Astrocyte of the cerebellum (primary cell): Measurements from ENCODE around the gene KCNF1.

Source experiments
- DNase-seq: peaks from one replicate; pipeline ENCODE4 v3.0.0-alpha.2; 2011; ENCODE audit warnings: low read depth
- H3K4me3 ChIP-seq: 2 replicates; pipeline ENCODE4 v1.5.1; 2011; ENCODE audit warnings: mild to moderate bottlenecking, low read depth, low read length, moderate library complexity
- in situ Hi-C: cut with HindIII; loops from 2 replicates; pipeline ENCODE4 v1.10.0; 2017; ENCODE audit warnings: low sequenced_read_pairs
- TF ChIP-seq, protein P1 (sequence below): IDR thresholded peaks from 2 replicates; pipeline ENCODE4 v1.5.1; 2012; ENCODE audit warnings: low read length, low read depth, moderate library complexity, mild to moderate bottlenecking; ENCODE audit errors: missing control alignments

The KCNF1 gene

DNA sequence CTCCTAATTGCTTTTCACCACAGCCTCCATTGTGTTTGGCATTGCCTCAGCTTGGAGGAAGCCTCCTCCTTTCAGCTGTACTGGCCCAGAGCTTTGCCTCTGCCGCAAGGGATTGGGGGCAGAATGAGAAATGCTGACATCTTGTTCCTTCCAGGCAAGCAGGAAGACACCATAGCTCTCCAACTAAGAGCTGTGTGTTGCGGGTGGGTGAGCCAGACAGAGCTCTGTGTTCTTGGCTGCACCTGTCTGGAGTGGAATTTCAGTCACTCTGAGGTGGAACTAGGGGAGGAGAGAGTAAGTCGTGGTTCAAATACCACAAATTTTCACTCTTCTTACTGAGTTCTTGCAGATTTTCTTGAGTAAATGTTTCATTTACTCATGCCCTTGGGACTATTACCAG, 36.6 kb upstream of the KCNF1 start:
- TF ChIP-seq, protein P1, sequence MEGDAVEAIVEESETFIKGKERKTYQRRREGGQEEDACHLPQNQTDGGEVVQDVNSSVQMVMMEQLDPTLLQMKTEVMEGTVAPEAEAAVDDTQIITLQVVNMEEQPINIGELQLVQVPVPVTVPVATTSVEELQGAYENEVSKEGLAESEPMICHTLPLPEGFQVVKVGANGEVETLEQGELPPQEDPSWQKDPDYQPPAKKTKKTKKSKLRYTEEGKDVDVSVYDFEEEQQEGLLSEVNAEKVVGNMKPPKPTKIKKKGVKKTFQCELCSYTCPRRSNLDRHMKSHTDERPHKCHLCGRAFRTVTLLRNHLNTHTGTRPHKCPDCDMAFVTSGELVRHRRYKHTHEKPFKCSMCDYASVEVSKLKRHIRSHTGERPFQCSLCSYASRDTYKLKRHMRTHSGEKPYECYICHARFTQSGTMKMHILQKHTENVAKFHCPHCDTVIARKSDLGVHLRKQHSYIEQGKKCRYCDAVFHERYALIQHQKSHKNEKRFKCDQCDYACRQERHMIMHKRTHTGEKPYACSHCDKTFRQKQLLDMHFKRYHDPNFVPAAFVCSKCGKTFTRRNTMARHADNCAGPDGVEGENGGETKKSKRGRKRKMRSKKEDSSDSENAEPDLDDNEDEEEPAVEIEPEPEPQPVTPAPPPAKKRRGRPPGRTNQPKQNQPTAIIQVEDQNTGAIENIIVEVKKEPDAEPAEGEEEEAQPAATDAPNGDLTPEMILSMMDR: no peak
- in situ Hi-C loops: no loop called here
- DNase-seq: no peak
- no peak overlapping the region for H3K4me3 ChIP-seq

GRCh38 chr2:10876394-10876793, 35.3 kb upstream of the KCNF1 start:
- no peak for DNase-seq
- TF ChIP-seq, protein P1: no peak
- no peak overlapping the region for H3K4me3 ChIP-seq
- in situ Hi-C loops: no loop called here

DNA sequence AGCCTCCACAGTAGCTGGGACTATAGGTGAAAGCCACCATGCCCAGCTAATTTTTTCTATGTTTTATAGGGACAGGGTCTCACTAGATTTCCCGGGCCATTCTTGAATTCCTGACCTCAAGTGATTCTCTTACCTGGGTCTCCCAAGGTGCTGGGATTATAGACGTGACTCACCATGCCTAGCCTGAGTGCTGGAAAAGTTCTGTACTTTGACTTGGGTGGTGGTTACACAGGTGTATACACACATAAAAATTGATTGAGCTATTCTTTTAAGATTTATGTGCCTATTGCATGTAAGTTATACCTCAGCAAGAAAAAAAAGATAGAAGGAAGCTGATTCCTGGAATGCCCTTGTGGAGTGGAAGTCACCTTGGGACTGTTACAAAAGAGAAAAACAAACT, 34.8 kb upstream of the KCNF1 start:
- H3K4me3 ChIP-seq: no peak overlapping the region
- in situ Hi-C loops: no loop called here
- TF ChIP-seq, protein P1: no peak
- DNase-seq: no peak

DNA sequence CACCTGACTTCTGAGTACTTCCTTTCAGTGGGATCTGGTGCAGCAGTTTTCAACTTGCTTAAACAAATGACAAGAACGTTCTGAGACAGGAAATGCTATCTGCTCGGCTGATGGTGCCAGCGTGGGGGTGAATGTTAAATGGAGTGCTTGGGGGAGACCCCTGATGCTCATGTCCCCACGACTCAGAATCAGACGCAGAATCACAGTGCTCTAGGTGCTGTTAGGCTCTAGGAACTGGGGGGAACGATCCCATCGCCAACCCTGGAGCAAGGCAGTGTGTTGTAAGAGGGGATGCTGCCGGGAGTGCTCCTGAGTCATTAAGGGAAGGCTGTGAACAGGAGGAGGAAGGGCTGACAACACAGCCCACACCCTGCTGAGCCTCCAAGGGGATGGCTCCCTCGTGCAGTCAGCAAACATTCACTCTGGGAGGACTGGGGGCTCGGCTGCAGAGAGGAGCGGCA, 34.1 kb upstream of the KCNF1 start:
- TF ChIP-seq, protein P1: no peak
- in situ Hi-C loops: no loop called here
- no peak for DNase-seq
- no peak overlapping the region for H3K4me3 ChIP-seq

- TF ChIP-seq, protein P1: no peak
- H3K4me3 ChIP-seq: no peak overlapping the region
- in situ Hi-C loops: no loop called here
- no peak for DNase-seq
Observed at GRCh38 chr2:10878268-10878915, 33.3 kb upstream of the KCNF1 start.

DNA sequence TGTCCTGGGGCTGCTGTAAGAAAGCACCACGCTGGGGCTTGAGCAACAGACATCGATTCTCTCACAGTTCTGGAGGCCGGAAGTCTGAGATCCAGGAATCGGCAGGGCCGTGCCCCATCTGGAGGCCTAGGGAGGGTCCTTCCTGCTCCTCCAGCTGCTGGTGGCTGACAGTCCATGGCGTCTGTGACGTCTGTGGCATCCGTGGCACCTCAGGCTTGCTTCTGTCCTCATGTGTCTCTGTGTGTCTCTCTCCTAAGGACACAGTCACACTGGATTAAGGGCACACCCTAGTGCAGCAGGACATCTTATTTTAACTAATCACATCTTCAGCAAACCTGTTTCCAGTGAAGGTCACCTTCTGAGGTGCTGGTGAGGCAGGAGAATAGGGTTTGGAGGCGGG, 32.6 kb upstream of the KCNF1 start:
- H3K4me3 ChIP-seq: no peak overlapping the region
- in situ Hi-C loops: no loop called here
- DNase-seq: no peak
- TF ChIP-seq, protein P1: no peak
